ENCODE results near the gene LTN1. TPM values are rescaled to one million over a fixed set of nuclear protein-coding genes. Genes with fewer than 3 reads are reported as not detected.
A peak's percentile ranks its signal among the peaks of the same experiment; 100 is the strongest.

The LTN1 gene
- total RNA-seq, 6 experiments from 2014 or later: 19.8 to 23.4 (median 20.8) TPM

DNA sequence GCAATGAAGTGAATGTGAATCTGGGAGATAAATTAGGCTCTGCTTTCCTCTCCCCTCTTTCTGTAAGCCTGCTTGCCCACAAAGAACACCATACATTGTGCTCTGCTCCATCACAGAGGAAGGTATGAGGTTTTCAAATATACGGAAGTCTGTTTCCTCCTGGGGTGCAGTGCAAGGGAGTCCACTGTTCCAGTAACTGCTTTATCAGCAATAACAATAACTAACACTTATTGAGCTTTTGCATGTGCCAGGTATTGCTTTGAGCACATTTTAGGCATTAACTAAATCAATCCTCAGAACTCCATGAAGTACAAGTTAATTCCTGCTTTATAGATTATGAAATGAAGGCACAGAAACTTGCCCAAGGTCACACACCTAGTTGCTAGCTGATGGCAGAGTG is 10.0 kb downstream of the LTN1 start:
- H3K4me3 Mint-ChIP-seq: no peak overlapping the region
- no peak overlapping the region for H3K27ac Mint-ChIP-seq
- no peaks in the 10 kb centered on the region for H3K9me3 Mint-ChIP-seq
- H3K36me3 Mint-ChIP-seq (ENCODE audit: low read depth): peaks cover 15% of the 10 kb centered on the region
- no peaks in the 10 kb centered on the region for H3K4me1 Mint-ChIP-seq (ENCODE audit: low read depth)
- TF ChIP-seq, protein P1, sequence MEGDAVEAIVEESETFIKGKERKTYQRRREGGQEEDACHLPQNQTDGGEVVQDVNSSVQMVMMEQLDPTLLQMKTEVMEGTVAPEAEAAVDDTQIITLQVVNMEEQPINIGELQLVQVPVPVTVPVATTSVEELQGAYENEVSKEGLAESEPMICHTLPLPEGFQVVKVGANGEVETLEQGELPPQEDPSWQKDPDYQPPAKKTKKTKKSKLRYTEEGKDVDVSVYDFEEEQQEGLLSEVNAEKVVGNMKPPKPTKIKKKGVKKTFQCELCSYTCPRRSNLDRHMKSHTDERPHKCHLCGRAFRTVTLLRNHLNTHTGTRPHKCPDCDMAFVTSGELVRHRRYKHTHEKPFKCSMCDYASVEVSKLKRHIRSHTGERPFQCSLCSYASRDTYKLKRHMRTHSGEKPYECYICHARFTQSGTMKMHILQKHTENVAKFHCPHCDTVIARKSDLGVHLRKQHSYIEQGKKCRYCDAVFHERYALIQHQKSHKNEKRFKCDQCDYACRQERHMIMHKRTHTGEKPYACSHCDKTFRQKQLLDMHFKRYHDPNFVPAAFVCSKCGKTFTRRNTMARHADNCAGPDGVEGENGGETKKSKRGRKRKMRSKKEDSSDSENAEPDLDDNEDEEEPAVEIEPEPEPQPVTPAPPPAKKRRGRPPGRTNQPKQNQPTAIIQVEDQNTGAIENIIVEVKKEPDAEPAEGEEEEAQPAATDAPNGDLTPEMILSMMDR (IDR thresholded peaks at IDR 0.05): no peak
- no peaks in the 10 kb centered on the region for H3K27me3 Mint-ChIP-seq (ENCODE audit: insufficient read depth)
- DNase-seq: no peak

DNA sequence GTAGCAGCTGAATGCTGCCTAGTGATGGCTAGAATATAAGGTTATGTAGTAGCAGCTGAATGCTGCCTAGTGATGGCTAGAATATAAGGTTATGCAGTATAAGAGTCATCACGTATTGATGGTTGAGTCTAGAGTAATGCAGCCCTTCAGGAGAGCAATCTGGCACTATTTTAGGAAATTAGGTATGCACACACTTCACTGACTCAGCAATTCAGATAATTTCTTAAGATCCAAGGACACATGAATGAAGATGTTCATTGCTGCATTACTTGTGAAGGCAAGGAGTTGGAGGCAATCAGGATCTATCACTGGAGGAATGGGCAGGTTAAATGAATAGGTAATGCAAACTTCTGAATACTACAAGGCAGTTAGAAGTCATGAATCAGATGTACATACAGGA is 13.6 kb downstream of the LTN1 start:
- TF ChIP-seq, protein P1 (IDR thresholded peaks at IDR 0.05): no peak
- H3K36me3 Mint-ChIP-seq (ENCODE audit: low read depth): peaks cover 20% of the 10 kb centered on the region
- H3K27ac Mint-ChIP-seq: no peak overlapping the region
- no peak overlapping the region for H3K4me3 Mint-ChIP-seq
- H3K9me3 Mint-ChIP-seq: no peaks in the 10 kb centered on the region
- no peaks in the 10 kb centered on the region for H3K27me3 Mint-ChIP-seq (ENCODE audit: insufficient read depth)
- no peak for DNase-seq
- peaks cover 20% of the 10 kb centered on the region for H3K4me1 Mint-ChIP-seq (ENCODE audit: low read depth)

DNA sequence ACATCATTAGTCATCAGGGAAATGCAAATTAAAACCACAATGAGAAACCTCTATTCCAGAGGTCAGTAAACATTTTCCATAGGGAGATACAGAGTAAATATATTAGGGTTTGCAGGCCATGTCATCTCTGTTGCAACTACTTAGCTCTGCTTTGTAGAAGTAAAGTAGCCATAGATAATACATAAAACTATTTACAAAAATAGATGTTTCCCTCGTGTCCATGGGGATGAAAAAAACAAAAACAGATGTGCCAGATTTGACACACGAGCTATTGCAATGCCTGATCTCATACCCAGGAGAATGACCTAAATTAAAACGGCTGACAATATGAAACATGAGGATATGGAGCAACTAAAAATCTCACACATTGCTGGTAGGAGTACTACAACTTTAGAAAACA is 17.3 kb downstream of the LTN1 start:
- TF ChIP-seq, protein P1 (IDR thresholded peaks at IDR 0.05): no peak
- peaks cover 34% of the 10 kb centered on the region for H3K4me1 Mint-ChIP-seq (ENCODE audit: low read depth)
- peak overlapping the region; percentile 83 for H3K27ac Mint-ChIP-seq
- peak; percentile 67 for DNase-seq
- no peaks in the 10 kb centered on the region for H3K9me3 Mint-ChIP-seq
- H3K36me3 Mint-ChIP-seq (ENCODE audit: low read depth): peaks cover 39% of the 10 kb centered on the region
- H3K27me3 Mint-ChIP-seq (ENCODE audit: insufficient read depth): no peaks in the 10 kb centered on the region; the same call in 1 of the 2 replicates
- no peak overlapping the region for H3K4me3 Mint-ChIP-seq

DNA sequence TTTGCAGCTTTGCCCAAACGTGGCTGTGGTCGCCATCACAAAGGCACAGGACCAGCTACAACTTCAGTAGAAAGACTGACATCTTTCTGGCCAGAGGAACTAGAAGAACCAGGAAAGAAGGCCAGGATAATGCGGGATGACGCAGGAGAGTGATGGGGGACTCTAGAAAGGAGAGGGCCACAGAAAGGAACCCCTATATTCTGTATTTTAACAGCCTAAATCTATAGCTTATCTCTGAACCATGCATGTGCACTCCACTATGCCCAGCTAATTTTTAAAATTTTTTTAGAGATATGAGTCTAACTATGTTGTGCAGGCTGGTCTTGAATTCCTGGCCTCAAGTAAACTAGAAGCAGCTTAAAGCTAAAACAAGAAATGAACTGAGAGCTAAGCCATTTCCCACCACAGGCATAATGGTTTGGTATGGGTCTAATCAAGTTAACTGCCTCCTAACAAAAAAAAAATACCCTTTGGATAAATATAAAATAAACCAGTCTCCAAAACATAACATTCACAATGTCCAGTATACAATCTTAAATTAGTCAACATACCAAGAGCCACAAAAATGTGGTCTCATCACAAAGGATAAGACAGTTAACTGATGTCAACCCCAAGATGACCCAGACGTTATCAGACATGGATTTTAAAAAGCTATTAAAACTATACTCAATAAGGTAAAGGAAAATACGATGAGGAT is 18.0 kb downstream of the LTN1 start:
- DNase-seq: no peak
- Mint-ChIP-seq H3K4me3 (no peak overlapping the region), H3K9me3 (no peaks in the 10 kb centered on the region), H3K27me3 (ENCODE audit: insufficient read depth) (no peaks in the 10 kb centered on the region; the same call in 1 of the 2 replicates), H3K4me1 (ENCODE audit: low read depth) (peaks cover 34% of the 10 kb centered on the region), H3K36me3 (ENCODE audit: low read depth) (peaks cover 41% of the 10 kb centered on the region), H3K27ac (peak overlapping the region; percentile 83)
- TF ChIP-seq, protein P1 (IDR thresholded peaks at IDR 0.05): no peak

DNA sequence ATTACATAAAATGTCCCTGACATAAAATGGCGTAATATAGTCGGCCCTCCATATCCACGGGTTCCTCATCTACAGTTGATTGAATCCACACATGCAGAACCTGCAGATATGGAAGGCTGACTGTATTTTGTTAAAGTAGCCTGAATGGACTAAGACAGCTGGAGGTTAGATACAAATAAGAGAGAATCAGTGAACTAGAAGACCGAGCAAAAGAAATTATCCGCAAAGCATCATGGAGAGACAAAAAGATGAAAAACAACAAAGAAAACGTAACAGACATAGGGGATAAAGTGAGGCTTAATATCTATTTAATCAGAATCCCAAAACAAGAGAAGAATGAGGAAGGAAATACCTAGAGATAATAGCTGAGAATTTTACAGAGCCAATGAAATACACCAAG is 20.3 kb downstream of the LTN1 start:
- Mint-ChIP-seq H3K27me3 (ENCODE audit: insufficient read depth) (no peaks in the 10 kb centered on the region; the same call in 1 of the 2 replicates), H3K27ac (no peak overlapping the region), H3K9me3 (no peaks in the 10 kb centered on the region), H3K36me3 (ENCODE audit: low read depth) (peaks cover 38% of the 10 kb centered on the region), H3K4me1 (ENCODE audit: low read depth) (peaks cover 34% of the 10 kb centered on the region), H3K4me3 (no peak overlapping the region)
- TF ChIP-seq, protein P1 (IDR thresholded peaks at IDR 0.05): no peak
- no peak for DNase-seq
